Activated gamma-delta T cell treated with anti-CD3 and anti-CD28 coated beads, Interleukin-2, amount 50 U/mL, for 16 hours (primary cell): ENCODE measurements around the gene MPZL2.

Source experiments
- DNase-seq: peaks from one replicate; pipeline ENCODE4 v3.0.0-alpha.2; 2020; ENCODE audit warnings: low read depth

The MPZL2 gene

DNA sequence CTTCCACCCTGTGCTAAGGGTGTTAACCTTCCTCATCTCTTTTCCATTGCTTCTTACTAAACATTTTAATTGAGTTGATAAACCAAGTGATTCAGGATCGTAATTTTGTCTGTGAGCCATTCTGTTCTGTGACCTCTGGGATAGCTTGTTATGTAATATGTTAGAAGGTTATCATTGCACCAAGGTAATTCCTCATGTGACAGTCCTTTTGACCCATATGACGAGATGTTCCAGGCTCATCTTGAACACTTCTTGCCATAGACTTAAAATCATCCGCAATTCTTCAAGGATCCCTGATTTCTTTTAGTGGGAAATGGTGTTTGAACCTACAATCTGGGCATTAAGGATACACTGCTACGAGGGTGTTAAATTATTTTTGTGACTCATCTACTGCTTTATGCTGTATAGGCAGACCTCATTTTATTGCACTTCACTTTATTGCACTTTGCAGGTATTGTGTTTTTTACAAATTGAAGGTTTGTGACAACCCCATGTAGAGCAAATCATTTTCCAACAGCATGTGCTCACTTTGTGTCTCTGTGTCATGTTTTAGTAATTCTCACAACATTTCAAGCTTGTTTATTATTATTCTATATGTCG, 19.0 kb upstream of the MPZL2 start:
- no peak for DNase-seq

DNA sequence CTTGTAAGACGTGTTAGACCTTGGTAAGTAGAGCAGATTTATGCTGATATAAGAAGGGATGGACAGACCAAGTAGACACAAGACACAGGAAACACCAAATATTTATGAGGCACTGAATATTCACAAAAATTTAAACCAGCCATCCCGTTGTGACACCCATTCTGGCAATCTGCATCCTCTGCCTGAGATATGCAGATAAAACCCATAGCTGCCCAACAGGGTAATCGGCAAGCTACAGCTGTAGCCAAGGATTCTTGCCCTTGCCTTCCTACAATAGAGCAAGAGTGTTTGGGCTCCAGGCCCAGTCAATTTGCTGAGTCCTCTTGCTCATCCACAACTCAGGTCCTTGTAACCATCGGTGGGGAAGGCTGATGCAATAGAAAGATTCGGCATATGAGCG, 18.5 kb upstream of the MPZL2 start:
- DNase-seq, result no peak

DNA sequence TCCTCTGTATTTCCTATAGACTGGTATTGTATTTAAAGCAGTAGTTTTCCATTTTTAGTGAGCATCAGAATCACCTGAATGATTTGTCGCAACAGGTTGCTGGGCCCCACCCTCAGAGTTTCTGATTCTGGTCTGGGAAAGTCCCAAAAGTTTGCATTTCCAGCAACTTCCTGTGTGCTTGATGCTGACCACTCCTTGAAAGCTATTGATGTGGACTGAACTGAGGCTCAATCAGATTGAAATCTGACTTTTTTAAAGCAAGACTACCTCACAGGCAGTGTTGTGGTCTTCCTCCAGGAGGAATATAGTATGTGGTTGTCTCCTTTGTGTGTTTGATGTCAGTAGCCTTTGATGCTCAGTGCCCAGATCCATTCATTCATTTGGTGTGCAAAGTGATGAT, 17.2 kb upstream of the MPZL2 start:
- DNase-seq, result no peak

DNA sequence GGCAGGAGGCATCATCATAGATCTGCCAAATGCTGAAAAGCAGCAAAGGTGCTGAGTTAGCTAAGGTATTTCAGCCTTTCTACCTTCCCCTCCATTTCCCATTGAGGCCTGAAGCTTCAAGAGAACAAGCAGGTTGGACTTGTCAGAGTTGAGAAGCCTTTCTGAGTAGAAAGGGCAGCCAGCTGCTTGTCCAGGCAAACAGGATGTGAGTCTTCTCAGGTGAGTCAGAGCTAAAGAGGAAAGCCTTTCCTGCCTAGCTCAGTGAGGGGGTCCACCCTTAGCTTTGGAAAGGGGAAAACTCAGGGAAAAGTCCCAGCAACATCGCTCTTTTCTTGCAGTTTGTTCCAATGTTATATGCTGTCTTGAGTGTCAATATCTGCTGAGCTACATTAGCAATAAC, 13.2 kb upstream of the MPZL2 start:
- DNase-seq, result no peak

DNA sequence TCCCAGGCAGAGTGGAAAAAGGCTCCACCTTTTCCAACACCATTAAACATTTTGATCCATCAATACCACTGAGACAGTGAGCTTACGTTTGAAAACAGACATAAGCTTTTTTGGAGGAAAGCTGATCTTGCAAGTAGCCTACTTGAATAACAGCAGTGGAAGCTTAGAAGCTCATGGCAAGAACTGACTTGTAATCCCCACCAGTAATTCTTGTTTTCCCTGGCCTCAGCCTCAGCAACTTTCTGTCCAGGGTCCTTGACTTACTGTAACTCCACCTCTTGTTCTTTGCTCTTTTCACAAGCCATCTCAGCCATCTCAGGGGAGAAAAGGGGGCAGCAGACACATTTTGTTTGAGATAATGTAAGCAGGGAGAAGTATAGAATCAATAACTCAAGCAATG, 12.3 kb upstream of the MPZL2 start:
- no peak for DNase-seq

DNA sequence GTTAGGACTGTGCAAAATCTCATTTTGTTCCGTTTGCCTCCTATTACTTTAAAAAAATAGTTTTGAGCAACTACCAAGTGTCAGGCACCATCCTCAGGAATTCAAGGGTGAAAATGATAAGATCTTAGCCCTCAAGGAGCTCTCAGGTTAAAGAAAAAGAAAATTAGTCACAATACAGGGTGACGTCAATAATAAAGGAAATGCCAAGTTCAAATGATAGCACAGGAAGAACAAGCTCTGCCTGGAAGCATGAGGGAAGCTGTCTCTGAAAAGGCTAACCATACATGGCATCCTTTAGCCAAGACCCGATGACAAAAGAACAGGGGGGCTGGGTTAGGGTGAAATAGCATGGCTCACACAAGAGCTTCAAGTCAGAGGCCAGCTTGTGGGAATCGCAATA, 11.1 kb upstream of the MPZL2 start:
- no peak for DNase-seq

DNA sequence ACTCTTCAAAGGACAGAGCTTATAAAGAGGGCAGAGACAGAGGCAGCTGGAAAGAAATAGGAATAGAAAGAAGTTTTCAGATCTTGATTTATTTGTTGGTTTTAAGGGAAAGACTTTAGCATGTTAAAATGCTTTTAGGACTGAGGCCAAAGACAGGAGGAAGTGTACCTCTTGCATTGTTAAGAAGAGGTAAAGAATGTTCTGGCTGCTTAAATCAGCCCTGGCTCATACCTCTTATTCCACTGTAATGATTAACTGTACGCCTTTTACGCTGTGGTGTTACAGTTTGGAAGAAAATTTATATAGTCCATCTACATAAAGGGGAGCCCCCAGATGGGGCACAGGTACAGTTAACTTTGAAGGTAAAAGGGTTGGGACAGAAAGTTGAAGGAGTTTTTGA, 10.1 kb upstream of the MPZL2 start:
- DNase-seq, result no peak

DNA sequence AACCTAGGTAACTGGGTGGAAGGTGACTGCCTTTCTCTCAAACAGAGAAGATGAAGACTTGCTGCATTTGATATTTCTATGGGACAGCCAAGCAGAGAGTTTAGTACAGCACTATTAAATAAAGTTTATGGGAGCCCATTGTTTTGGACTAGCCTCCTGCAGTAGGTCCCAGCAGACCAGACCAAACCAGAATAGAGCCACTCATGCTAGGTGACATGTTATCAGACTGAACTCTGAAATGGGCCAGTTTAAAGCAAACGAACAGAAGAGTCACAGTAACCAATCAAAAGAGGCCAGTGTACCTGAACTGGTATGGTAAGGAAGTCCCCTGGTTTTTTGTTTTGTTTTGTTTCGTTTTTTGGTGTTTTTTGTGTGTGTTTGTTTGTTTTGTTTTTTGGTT, 7.9 kb upstream of the MPZL2 start:
- DNase-seq, result no peak

DNA sequence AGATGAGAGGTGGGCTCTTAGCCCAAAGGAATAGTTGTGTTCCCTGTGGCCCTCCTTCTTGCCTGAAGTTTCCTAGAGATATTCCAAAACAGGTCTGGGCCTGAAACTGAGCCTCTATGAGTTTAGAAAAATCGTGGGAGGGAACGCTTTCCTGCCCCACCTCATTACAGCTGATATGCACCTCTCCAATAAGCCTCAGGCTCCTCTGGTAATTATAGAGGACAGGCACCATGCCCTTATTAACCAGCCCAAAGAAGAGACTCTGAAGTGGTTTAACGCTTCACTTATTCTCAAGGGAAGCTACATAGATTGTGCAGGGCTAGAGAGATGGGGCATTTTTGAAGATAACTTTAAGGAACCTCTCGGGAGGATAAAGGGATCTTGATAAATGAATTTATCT, 3.4 kb upstream of the MPZL2 start:
- no peak for DNase-seq

DNA sequence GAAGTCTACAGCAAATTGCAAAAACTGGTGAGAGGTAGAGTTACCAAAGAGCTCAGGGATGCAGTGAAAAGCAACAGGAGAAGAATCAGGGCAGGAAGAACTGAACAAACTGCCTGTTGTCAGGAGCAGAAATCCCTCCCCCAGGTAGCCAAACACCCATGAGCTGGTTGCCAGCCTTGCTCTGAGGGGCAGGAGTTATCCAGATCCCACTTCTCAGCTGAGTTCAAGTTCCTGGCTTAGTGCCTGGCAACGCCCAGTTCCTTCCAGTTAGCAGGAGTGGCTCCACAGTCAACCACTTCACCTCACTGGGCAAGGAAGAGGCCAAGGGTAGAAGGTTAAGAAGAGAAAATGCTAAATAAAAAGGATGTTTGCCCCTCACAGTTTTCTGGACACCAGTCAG, 1.9 kb upstream of the MPZL2 start:
- DNase-seq, result no peak

DNA sequence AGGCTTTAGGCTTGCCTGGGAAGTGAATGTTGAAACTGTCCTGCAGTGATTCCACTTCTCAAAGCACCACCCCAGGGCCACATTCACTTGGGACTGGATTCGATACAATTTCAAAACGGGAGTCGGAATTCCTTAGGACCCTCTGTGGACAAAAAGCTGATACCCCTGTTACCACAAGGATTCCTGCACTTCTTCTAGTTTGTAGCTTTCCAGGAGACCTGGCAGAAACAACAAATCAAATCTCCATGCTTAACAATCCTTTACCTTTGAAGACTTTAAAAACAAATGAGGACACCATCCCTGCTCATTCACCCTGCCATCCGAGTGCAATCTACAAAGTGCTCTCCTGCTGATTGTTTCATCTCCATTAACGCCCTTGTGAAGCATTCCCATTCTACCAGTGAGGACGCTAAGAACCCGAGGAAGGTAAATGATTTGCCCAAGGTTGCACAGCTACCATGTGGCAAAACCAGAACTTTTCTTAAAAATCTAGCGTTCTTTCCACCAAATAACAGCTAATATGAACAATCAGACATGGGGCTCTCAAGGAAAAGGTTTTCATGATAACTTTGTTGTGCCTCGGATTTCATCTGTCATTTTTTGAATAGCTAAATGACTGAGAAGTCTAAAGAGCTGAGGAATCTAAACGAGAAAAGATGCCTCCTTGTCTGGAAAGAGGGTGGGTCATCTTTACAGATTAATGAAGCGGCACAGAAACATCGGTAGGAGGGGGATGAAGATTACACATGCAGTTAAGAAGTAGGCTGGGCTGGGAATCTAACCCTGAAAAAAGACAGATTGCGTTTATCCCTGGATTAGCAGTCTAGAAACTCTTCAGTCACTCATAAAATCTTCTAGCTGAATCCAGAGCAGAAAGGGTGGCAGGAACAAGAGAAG, 720 bp upstream of the MPZL2 start:
- DNase-seq, result no peak

DNA sequence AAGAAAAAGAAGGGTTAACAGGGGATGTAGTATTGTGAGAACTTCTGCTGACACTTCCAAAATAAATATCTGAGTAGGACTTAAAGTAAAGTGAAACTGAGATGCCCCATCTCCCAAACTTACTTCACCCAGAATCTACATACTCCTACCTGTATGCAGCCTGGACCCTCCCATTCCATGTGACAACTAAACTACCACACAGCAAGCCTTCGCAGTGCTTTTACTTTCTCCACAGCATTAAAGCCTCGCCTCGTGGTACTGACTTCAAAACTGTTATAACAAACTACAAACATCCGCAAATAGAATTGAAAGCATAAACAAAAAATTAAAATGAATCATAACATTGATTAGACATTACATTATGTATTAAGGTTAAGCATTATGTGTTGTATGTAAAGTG, 985 bp downstream of the MPZL2 start:
- DNase-seq, result no peak

DNA sequence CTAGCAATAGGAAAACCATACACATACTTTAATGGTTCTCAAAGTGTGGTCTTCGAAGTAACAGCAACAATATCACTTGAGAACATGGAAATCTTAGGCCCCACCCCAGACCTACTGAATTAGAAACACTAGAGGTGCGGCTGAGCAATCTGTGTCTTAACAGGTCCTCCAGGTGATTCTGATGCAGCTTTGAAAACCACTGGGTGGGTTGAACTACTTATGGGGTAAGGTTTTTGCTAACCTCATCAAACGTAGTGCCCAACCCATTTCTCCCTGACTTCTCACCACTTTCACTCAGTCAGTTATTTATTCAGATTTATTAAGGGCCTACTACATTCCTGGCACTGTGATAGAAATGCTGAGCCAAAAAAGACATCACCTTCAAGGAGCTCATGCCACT, 3.7 kb downstream of the MPZL2 start:
- DNase-seq, result no peak

DNA sequence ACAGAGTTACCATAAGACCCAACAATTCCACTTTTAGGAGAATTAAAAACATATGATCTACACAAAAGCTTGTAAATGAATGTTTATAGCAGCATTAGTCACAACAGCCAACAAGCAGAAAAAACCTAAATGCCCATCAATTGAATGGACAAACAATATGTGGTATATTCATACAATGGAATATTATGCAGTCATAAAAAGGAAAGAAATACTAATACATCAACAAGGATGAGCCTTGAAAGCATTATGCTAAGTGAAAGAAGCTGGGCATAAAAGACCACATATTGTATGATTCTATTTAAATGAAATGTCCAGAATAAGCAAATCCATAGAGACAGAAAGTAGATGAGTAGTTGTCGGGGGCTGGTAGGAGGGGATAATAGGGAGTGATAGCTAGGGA, 5.0 kb downstream of the MPZL2 start:
- DNase-seq, result no peak

DNA sequence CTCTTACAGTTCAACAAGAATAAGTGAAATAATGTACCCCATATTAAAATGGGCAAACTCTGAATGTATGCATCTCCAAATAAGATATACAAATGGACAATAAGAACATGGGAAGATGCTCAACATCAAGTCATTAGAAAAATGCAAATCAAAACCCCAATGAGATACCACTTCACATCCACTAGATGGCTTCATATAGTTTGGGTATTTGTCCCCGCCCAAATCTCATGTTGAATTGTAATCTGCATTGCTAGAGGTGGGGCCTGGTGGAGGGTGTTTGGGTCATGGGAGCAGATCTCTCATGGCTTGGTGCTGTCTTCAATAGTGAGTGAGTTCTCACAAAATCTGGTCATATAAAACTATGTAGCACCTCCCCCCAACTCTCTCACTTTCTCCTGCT, 5.7 kb downstream of the MPZL2 start:
- DNase-seq, result no peak

DNA sequence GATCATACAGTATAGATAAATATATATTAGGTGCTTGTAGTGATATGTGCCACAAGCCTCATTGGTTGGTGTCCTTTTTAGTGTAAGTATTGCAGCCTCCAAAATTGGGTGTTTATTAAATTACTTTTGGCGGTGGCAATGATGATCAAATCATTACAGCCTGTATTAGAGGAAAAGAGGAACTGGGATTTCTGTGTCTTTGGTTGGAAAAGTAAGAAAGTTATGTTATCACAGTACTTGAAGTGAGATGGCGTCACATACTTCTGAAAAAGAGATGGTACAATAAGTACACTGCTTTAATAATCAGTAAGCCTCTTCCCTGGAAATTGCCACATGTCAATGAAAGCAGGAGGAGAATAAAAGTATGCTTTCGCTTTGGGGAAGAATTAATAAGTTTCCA, 11.4 kb downstream of the MPZL2 start:
- no peak for DNase-seq

DNA sequence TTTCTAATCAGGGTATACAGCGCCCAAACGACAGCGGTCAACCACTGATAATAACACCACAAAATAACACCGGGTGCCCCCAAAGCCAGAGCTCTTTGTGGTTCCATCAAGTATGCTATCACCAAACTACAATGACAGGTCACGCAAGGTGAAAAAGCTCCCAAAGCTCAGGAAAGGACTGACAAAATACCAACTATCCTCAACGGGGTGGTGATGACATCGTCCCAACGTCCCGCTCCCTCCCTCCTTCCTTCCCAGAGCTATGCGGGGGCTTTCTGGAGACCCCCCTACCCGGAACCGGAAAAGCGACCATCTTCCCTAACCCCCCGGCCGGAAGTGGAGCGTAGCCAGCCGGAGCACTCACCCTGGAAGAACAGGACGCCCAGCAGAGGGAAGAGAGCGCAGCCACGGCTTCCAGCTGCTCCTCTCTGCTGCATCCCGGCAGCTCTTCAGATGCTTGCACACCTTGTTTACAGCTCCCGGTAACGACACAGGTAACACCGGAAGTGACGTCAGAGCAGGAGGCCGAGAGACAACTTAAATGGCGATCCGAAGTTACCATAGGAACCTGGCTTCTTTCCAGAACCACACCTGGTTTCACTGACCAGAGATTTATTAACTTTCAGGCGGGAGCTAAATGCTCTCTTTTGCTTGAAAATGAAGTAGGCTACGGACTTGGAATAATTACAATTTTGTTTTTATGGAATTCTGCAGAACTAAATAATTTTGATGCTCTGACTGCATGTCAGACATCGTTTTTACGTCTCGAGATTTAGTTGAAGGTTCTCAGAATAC, 12.0 kb downstream of the MPZL2 start, which contains the start of gene MPZL3:
MPZL3 (minus strand) TSS at position 508 of the 795 bp plus-strand sequence; CDS start at position 437, 71 bp downstream.
- peak; percentile 75 for DNase-seq

DNA sequence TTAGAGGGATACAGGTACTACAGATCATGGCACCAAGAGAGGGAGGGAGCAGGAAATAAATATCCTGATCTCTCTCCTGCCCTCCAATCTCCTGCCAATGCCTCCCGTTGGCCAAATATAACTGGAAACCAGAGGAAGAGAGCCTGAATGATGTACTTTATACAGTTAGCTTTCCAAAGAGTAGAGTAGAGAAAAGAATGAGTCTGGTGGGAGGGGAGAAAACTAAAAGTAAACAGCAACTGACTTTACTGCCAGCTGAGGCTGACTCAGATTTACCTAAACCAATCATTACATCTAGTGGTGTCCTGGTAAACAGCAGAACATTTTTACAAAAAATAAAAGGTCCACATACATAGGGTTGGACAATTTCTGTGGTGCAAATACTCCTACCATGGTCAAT, 17.1 kb downstream of the MPZL2 start:
- DNase-seq, result no peak

DNA sequence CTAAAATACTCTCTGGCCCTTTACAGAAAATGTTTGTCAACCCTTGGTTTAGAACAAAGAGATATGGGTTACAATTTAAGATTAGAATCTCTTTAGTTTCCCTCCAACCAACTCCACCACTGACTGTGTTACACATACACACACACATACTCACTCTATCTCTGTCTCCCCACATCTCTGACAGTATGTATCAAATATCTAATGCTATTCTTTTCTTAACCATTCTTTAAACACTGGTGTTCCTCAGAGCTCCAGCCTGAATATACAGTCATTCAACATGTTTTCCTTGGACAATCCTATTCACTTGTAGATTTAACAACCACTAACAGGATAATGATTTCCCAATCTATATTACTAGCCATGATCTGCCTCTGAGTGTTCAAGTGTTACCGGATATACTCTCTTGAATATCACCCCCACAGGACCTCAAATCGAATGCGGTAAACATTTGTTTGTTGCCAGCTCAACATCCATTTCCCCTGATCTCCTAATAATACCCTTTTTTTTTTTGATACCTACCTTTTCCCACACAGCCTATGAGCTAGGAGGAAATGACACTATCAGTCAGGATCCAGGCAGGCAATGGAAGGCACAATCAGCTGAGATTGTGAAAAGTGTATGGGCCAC, 18.0 kb downstream of the MPZL2 start:
- DNase-seq, result no peak

DNA sequence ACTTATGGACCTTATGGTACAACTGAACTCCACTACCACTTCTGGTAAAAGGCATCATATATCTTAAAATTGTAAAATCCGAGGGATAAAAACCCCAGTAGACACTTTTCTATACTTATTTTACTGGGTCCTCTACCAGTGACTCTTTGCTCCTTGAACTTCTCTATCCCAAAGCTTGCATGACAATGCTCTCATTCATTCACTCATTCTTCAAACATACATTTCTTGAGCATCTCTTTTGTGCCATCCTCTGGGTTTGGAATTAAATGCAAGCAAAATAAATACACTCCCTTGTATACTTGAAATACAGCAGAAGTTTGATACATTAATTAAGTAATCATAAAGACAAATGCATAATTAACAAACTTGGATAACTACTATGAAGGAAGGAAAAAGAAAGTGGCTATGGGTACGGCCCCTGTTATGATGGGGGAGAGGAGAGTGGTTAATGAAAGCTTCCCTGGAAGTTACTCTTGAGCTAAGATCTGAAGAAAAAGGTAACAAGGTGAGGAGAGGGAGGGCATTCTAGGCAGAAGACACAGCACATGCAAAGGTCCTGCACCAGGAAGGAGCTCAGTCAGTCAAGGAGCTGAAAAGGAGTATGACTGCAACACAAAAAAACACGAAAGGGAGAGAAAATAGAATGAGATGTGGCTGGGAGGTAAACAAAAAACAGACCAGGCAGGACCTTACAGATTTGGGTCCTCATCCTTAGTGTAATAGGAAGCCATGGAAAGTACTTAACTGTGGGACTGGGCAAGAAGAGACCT, 19.9 kb downstream of the MPZL2 start:
- no peak for DNase-seq

DNA sequence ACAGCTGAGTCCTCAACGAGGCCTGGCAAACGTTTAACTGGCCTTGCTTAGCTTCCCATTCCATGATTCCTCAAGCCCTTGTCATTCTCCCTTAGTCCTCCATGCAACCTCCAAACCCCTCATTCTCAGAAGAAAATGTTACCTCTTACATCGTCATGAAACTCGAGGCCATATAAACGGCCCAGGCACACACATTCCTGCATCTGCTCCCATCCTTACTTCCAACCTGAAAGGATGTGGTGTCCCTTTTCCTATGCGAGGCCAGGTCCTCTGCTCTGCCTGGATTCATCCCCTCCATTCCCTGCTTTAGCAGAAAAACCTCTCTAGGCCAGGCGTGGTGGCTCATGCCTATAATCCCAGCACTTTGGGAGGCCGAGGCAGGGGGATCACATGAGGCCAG, 20.9 kb downstream of the MPZL2 start:
- no peak for DNase-seq

DNA sequence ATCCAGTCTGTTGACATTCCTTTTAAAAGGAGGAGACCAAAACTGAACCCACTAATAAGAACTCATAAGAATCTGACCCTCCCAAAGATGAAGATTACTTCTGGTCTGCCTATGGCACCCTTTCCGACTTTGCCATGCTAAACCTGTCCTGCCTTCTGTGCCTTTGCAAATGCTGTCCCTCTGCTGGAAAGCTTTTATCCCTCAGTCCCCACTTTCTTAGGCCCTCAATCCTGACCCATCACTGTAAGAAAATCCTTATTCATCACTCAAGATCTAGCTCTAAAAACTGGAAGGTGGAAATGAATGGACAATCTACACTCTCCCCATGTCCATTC, 22.4 kb downstream of the MPZL2 start:
- no peak for DNase-seq
